GM18909 (cell line): ENCODE measurements around the gene F7.
"Not testable (repeated sequence)": the region's sequence is repeated elsewhere in the genome, so short reads cannot be mapped to it uniquely, and the experiment has no call there.

Experiments used
- ATAC-seq: cut with Tn5 transposase; IDR thresholded peaks from one replicate; pipeline ENCODE4 v1.9.1; 2021; ENCODE audit warnings: mild to moderate bottlenecking; ENCODE audit not compliant: unreplicated experiment, poor library complexity

Gene F7

GRCh38 chr13:113161975-113162374 lies 56.4 kb downstream of the F7 start:
- not testable (repeated sequence) for ATAC-seq

- no peak for ATAC-seq
Observed at GRCh38 chr13:113162783-113163685, 57.4 kb downstream of the F7 start.

- no peak for ATAC-seq
Observed at GRCh38 chr13:113164492-113164891, 58.9 kb downstream of the F7 start.

DNA sequence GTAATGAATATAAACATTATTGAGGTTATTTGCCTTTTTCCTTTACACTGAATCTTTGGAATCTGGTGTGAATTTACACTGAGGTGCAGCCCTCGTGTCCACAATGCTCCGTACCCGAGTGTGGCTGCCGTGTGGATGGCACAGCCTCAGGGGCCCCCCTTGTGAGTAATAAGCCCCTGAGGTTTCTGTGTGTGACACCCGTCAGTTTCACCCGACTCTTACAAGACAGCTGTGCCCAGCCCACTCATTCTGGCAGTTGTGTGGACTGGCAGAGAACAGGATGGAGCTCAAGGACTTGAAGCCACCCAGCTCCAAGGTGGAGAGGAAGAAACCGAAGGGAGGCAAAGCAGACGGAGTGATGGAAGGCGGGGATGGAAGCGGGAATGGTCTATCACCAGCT lies 60.7 kb downstream of the F7 start:
- ATAC-seq: no peak

GRCh38 chr13:113166681-113167080 lies 61.1 kb downstream of the F7 start:
- no peak for ATAC-seq

DNA sequence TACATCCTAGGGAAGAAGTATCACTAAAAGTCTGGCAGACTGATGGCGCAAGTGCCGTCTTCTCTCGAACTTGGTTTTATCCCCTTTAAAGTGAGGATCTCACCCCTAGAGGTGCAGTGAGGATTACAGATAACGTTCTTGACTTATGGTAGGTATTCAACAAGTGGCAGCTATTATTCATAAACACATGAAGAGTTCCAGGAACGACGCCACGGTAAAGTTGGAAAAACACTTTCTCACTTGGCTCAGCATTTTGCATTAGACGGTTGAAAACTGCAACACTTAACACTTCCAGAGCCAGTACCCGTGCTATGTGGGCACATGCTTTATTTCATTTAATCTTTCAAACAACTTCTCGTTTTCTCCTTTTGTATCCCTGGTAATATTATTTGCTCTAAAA lies 61.6 kb downstream of the F7 start:
- no peak for ATAC-seq

GRCh38 chr13:113167575-113167974 lies 62.0 kb downstream of the F7 start:
- no peak for ATAC-seq

- no peak for ATAC-seq
Observed at GRCh38 chr13:113168211-113168610, 62.6 kb downstream of the F7 start.

DNA sequence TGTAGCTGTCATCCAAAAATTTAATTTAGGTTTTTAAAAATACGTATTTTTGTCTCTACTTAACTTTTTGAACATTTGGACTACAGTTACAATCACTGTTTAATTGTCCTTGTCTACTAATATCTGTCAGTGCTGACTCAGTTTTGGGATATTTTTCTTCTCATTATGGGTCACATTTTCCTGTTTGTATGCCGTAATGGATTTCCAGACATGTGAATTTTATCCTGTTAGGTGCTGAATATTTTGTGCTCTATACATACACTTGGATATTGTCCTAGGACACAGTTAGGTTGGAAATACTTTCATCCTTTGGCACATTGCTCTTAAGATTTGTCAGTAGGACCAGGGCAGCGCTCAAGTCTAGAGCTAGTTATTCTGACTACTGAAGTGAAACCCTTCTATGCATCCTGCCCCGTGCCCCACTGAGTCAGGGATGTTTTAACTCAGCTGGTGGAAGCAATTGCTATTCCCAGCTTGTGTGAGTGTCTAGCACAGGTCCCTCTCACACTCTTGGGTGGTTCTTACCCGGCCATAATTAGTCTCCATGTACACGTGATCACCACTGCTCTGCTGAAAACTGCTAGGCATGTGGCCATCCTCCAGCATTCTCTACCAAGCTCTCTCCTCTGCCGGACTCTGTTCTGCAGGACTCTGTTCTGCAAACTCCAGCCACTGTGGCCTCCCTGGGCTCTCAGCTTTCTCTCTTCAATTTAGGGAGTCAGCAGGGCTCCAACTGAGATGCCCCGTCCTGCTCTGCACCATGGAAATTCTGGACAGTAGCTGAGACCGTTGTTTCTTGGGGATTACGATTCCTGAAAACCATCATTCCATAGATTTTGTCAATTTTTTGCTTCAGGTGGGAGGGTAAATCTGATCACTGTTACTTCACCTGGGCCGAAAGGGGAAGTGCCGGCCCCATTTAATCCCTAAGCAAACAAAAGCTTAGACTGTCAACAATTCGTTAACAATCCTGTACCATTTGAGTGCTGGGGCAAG lies 64.0 kb downstream of the F7 start:
- ATAC-seq: no peak
